Neural cell (in vitro differentiated cells): ENCODE measurements around the gene PPP2R3A. TPM values are rescaled to one million over a fixed set of nuclear protein-coding genes. Genes with fewer than 3 reads are reported as not detected.

ENCODE experiments used
- H2AFZ ChIP-seq: fragments of 200-600, 300-800 bp; sonication (generic), shearing (Covaris generic); 2 replicates; pipeline ENCODE4 v1.6.0; 2014; ENCODE audit warnings: low read depth, mild to moderate bottlenecking, antibody characterized with exemption, low read length, moderate library complexity
- H3F3A ChIP-seq: fragments of 200-600 bp; shearing (Covaris generic); 2 replicates; pipeline ENCODE4 v1.6.1; 2016; ENCODE audit warnings: mild to moderate bottlenecking, moderate library complexity, mixed read lengths, antibody characterized with exemption, low read length; ENCODE audit not compliant: insufficient read depth, poor library complexity, severe bottlenecking
- H3K27ac ChIP-seq: fragments of 200-600, 300-800 bp; sonication (generic), shearing (Covaris generic); 2 replicates; pipeline ENCODE4 v1.5.1; 2014; ENCODE audit warnings: mild to moderate bottlenecking, low read length, moderate library complexity
- H3K27me3 ChIP-seq: fragments of 300-800, 200-600 bp; sonication (generic), shearing (Covaris generic); 2 replicates; pipeline ENCODE4 v1.6.0; 2014; ENCODE audit warnings: mild to moderate bottlenecking, low read depth, low read length, moderate library complexity; ENCODE audit not compliant: insufficient read depth
- H3K36me3 ChIP-seq: fragments of 300-800, 200-600 bp; sonication (generic), shearing (Covaris generic); 2 replicates; pipeline ENCODE4 v1.5.1; 2014; ENCODE audit warnings: mild to moderate bottlenecking, antibody characterized with exemption, low read length, moderate library complexity; ENCODE audit not compliant: insufficient read depth
- H3K4me2 ChIP-seq: fragments of 300-800, 200-600 bp; sonication (generic), shearing (Covaris generic); 2 replicates; pipeline ENCODE4 v1.6.0; 2014; ENCODE audit warnings: mild to moderate bottlenecking, low read length
- H3K4me3 ChIP-seq: fragments of 300-800, 200-600 bp; sonication (generic), shearing (Covaris generic); 2 replicates; pipeline ENCODE4 v1.5.1; 2014; ENCODE audit warnings: mild to moderate bottlenecking, low read length, moderate library complexity
- H3K79me2 ChIP-seq: fragments of 200-600 bp; shearing (Covaris generic); replicated peaks from 2 replicates; pipeline ENCODE4 v1.6.0; 2014; ENCODE audit warnings: mild to moderate bottlenecking, low read length, moderate library complexity; ENCODE audit not compliant: insufficient read depth
- H3K9ac ChIP-seq: fragments of 300-800, 200-600 bp; sonication (generic), shearing (Covaris generic); 2 replicates; pipeline ENCODE4 v1.6.1; 2016; ENCODE audit warnings: mild to moderate bottlenecking, low read length, mixed read lengths
- H3K9me2 ChIP-seq: fragments of 200-600 bp; shearing (Covaris generic); 2 replicates; pipeline ENCODE4 v1.6.1; 2016; ENCODE audit warnings: mild to moderate bottlenecking, low read length, mixed read lengths; ENCODE audit not compliant: insufficient read depth
- H3K9me3 ChIP-seq: fragments of 200-600, 300-800 bp; sonication (generic), shearing (Covaris generic); 2 replicates; pipeline ENCODE4 v1.6.1; 2016; ENCODE audit warnings: mild to moderate bottlenecking, mixed run types, low read length, moderate library complexity, mixed read lengths
- H4K20me1 ChIP-seq: fragments of 200-600 bp; shearing (Covaris generic); 2 replicates; pipeline ENCODE4 v1.6.1; 2016; ENCODE audit warnings: mild to moderate bottlenecking, mixed run types; ENCODE audit not compliant: insufficient read depth
- CTCF ChIP-seq: fragments of 450-650 bp; IDR thresholded peaks from 2 replicates; pipeline ENCODE4 v1.5.1; 2014; ENCODE audit warnings: antibody characterized with exemption, mild to moderate bottlenecking, moderate library complexity; ENCODE audit not compliant: poor library complexity, severe bottlenecking
- EP300 ChIP-seq: fragments of 450-650 bp; conservative IDR thresholded peaks from 2 replicates; pipeline ENCODE4 v1.6.1; 2014; ENCODE audit warnings: antibody characterized with exemption, mild to moderate bottlenecking, moderate library complexity; ENCODE audit not compliant: poor library complexity, severe bottlenecking
- EZH2 ChIP-seq: fragments of 200-600, 300-800 bp; shearing (Covaris generic), sonication (generic); IDR thresholded peaks from 2 replicates; pipeline ENCODE4 v1.6.1; 2014; ENCODE audit warnings: antibody characterized with exemption, low read length, borderline replicate concordance, mild to moderate bottlenecking; ENCODE audit not compliant: insufficient read depth, poor library complexity, severe bottlenecking
- MXI1 ChIP-seq: fragments of 450-650 bp; conservative IDR thresholded peaks from 2 replicates; pipeline ENCODE4 v1.6.1; 2014; ENCODE audit warnings: antibody characterized with exemption, mild to moderate bottlenecking; ENCODE audit not compliant: poor library complexity, severe bottlenecking
- POLR2AphosphoS5 ChIP-seq: IDR thresholded peaks from 2 replicates; pipeline ENCODE4 v1.6.1; 2012
- RAD21 ChIP-seq: fragments of 450-650 bp; conservative IDR thresholded peaks from 2 replicates; pipeline ENCODE4 v1.6.1; 2014; ENCODE audit warnings: antibody characterized with exemption, mild to moderate bottlenecking, moderate library complexity
- REST ChIP-seq: IDR thresholded peaks from 2 replicates; pipeline ENCODE4 v1.6.1; 2012; ENCODE audit warnings: borderline replicate concordance
- SMC3 ChIP-seq: fragments of 450-650 bp; conservative IDR thresholded peaks from 2 replicates; pipeline ENCODE4 v1.6.1; 2014; ENCODE audit warnings: antibody characterized with exemption, mild to moderate bottlenecking, moderate library complexity; ENCODE audit not compliant: poor library complexity
- TAF1 ChIP-seq: IDR thresholded peaks from 2 replicates; pipeline ENCODE4 v1.6.1; 2012; ENCODE audit warnings: low read depth
- polyA plus RNA-seq: library from polyadenylated mRNA; depleted of rRNA; stranded (reverse); fragments of >200 nt; gene quantifications from 2 replicates; pipeline ENCODE4 v1.2.3, GENCODE V29; 2014

PPP2R3A gene
- polyA plus RNA-seq, 1 donor from 2014 or later = 17.9 TPM

GRCh38 chr3:135994708-135995337, 29.3 kb downstream of the PPP2R3A start:
- peaks cover 10% of the 10 kb centered on the region for H3K79me2 ChIP-seq

GRCh38 chr3:135995766-135996165, 30.2 kb downstream of the PPP2R3A start:
- no peak for TF ChIP-seq POLR2AphosphoS5
- TF ChIP-seq RAD21 = no peak

More at GRCh38 chr3:135994708-135995337, 29.3 kb downstream of the PPP2R3A start:
- Histone ChIP-seq H3K27ac (no peak overlapping the region), H3K4me2 (no peak overlapping the region), H4K20me1 (no peaks in the 10 kb centered on the region), H3K27me3 (no peaks in the 10 kb centered on the region), H3K9me3 (no peaks in the 10 kb centered on the region), H3K9ac (no peak overlapping the region), H3K4me3 (no peak overlapping the region), H3K36me3 (no peaks in the 10 kb centered on the region), H3F3A (no peaks in the 10 kb centered on the region), H2AFZ (no peak overlapping the region), H3K9me2 (no peaks in the 10 kb centered on the region)
- TF ChIP-seq POLR2AphosphoS5 (no peak), MXI1 (no peak), TAF1 (no peak), CTCF (no peak), EP300 (no peak), EZH2 (no peak), SMC3 (no peak), REST (no peak), RAD21 (no peak)

More at GRCh38 chr3:135995766-135996165, 30.2 kb downstream of the PPP2R3A start:
- Histone ChIP-seq H3K9ac (no peak overlapping the region), H3K9me3 (no peaks in the 10 kb centered on the region), H3K4me2 (no peak overlapping the region), H3K36me3 (no peaks in the 10 kb centered on the region), H3K27ac (no peak overlapping the region), H3K4me3 (no peak overlapping the region), H3K79me2 (peaks cover 16% of the 10 kb centered on the region), H3F3A (no peaks in the 10 kb centered on the region), H3K9me2 (no peaks in the 10 kb centered on the region), H2AFZ (no peak overlapping the region), H3K27me3 (no peaks in the 10 kb centered on the region), H4K20me1 (no peaks in the 10 kb centered on the region)
